ENCODE measurements around the gene ITIH5. TPM values are rescaled to one million over a fixed set of nuclear protein-coding genes. Genes with fewer than 3 reads are reported as not detected.
"Not testable (repeated sequence)": the region's sequence is repeated elsewhere in the genome, so short reads cannot be mapped to it uniquely, and the experiment has no call there.

ITIH5 gene
- total and polyA plus RNA-seq, 2 donors (not counting 1 experiment from before 2014, with no cell fraction given): 0.22 to 12.4 TPM

- Histone ChIP-seq H2AFZ (ENCODE audit: low read length) (no peak overlapping the region), H3K4me3 (replicated peaks in 1 of 4; ENCODE audit: control extremely low read depth in 1 of 4, insufficient read depth in 1 of 4, low read depth in 3 of 4, low read length in 4 of 4) (no peak overlapping the region), H4K20me1 (ENCODE audit: control insufficient read depth, extremely low read depth, insufficient read depth, low read length) (no peaks in the 10 kb centered on the region), H3K27ac (ENCODE audit: insufficient read depth, low read length) (no peak overlapping the region), H3K27me3 (ENCODE audit: control insufficient read depth, insufficient read depth, low read length) (peaks cover 12% of the 10 kb centered on the region), H3K4me1 (ENCODE audit: control insufficient read depth, extremely low read depth, insufficient read depth, low read length) (no peaks in the 10 kb centered on the region), H3K36me3 (ENCODE audit: control insufficient read depth, insufficient read depth, low read length) (no peaks in the 10 kb centered on the region), H3K4me2 (ENCODE audit: extremely low read depth, insufficient read depth, low read length) (no peak overlapping the region), H3K9ac (ENCODE audit: insufficient read depth, low read length) (no peak overlapping the region), H3K9me3 (ENCODE audit: control insufficient read depth, insufficient read depth, low read depth, low read length) (no peaks in the 10 kb centered on the region), H3K79me2 (ENCODE audit: control insufficient read depth, insufficient read depth, low read length) (no peaks in the 10 kb centered on the region)
- no peak for DNase-seq (ENCODE audit: low read depth in 2 of 2)
- TF ChIP-seq CTCF (conservative IDR thresholded peaks at IDR 0.05 in 1 of 2, IDR thresholded peaks at IDR 0.05 in 1 of 2; ENCODE audit: low read depth in 1 of 2, low read length in 2 of 2) (no peak), EZH2 (IDR thresholded peaks at IDR 0.05; ENCODE audit: low read length, missing control alignments) (no peak)
Measured at GRCh38 chr10:7662522-7662921, 4.2 kb downstream of the ITIH5 start.

- H3K4me2 ChIP-seq (ENCODE audit: extremely low read depth, insufficient read depth, low read length): no peak overlapping the region
Measured at GRCh38 chr10:7659560-7659959, 7.2 kb downstream of the ITIH5 start.

GRCh38 chr10:7657552-7657951, 9.2 kb downstream of the ITIH5 start:
- TF ChIP-seq EZH2 (IDR thresholded peaks at IDR 0.05; ENCODE audit: low read length, missing control alignments) (no peak), CTCF (conservative IDR thresholded peaks at IDR 0.05 in 1 of 2, IDR thresholded peaks at IDR 0.05 in 1 of 2; ENCODE audit: low read depth in 1 of 2, low read length in 2 of 2) (no peak)
- Histone ChIP-seq H3K9ac (ENCODE audit: insufficient read depth, low read length) (no peak overlapping the region), H3K4me3 (replicated peaks in 1 of 4; ENCODE audit: control extremely low read depth in 1 of 4, insufficient read depth in 1 of 4, low read depth in 3 of 4, low read length in 4 of 4) (no peak overlapping the region), H3K36me3 (ENCODE audit: control insufficient read depth, insufficient read depth, low read length) (no peaks in the 10 kb centered on the region), H3K4me2 (ENCODE audit: extremely low read depth, insufficient read depth, low read length) (no peak overlapping the region), H4K20me1 (ENCODE audit: control insufficient read depth, extremely low read depth, insufficient read depth, low read length) (no peaks in the 10 kb centered on the region), H3K4me1 (ENCODE audit: control insufficient read depth, extremely low read depth, insufficient read depth, low read length) (no peaks in the 10 kb centered on the region), H3K79me2 (ENCODE audit: control insufficient read depth, insufficient read depth, low read length) (no peaks in the 10 kb centered on the region), H3K9me3 (ENCODE audit: control insufficient read depth, insufficient read depth, low read depth, low read length) (no peaks in the 10 kb centered on the region), H2AFZ (ENCODE audit: low read length) (no peak overlapping the region), H3K27ac (ENCODE audit: insufficient read depth, low read length) (no peak overlapping the region), H3K27me3 (ENCODE audit: control insufficient read depth, insufficient read depth, low read length) (no peaks in the 10 kb centered on the region)
- no peak for DNase-seq (ENCODE audit: low read depth in 2 of 2)

More at GRCh38 chr10:7659560-7659959, 7.2 kb downstream of the ITIH5 start:
- H3K9me3 ChIP-seq (ENCODE audit: control insufficient read depth, insufficient read depth, low read depth, low read length): no peaks in the 10 kb centered on the region
- H3K9ac ChIP-seq (ENCODE audit: insufficient read depth, low read length): no peak overlapping the region
- no peaks in the 10 kb centered on the region for H3K36me3 ChIP-seq (ENCODE audit: control insufficient read depth, insufficient read depth, low read length)
- TF ChIP-seq CTCF (conservative IDR thresholded peaks at IDR 0.05 in 1 of 2, IDR thresholded peaks at IDR 0.05 in 1 of 2; ENCODE audit: low read depth in 1 of 2, low read length in 2 of 2): no peak
- no peak for TF ChIP-seq EZH2 (IDR thresholded peaks at IDR 0.05; ENCODE audit: low read length, missing control alignments)
- H3K4me1 ChIP-seq (ENCODE audit: control insufficient read depth, extremely low read depth, insufficient read depth, low read length): no peaks in the 10 kb centered on the region
- no peak overlapping the region for H3K27ac ChIP-seq (ENCODE audit: insufficient read depth, low read length)
- no peaks in the 10 kb centered on the region for H4K20me1 ChIP-seq (ENCODE audit: control insufficient read depth, extremely low read depth, insufficient read depth, low read length)
- H3K79me2 ChIP-seq (ENCODE audit: control insufficient read depth, insufficient read depth, low read length): no peaks in the 10 kb centered on the region
- peak in 1 of 2 donors; percentile 31 for DNase-seq (ENCODE audit: low read depth in 2 of 2)
- no peaks in the 10 kb centered on the region for H3K27me3 ChIP-seq (ENCODE audit: control insufficient read depth, insufficient read depth, low read length)
- H2AFZ ChIP-seq (ENCODE audit: low read length): no peak overlapping the region
- H3K4me3 ChIP-seq (replicated peaks in 1 of 4; ENCODE audit: control extremely low read depth in 1 of 4, insufficient read depth in 1 of 4, low read depth in 3 of 4, low read length in 4 of 4): no peak overlapping the region

- H3K9ac ChIP-seq (ENCODE audit: insufficient read depth, low read length); H3K9me3 ChIP-seq (ENCODE audit: control insufficient read depth, insufficient read depth, low read depth, low read length); H3K79me2 ChIP-seq (ENCODE audit: control insufficient read depth, insufficient read depth, low read length); H4K20me1 ChIP-seq (ENCODE audit: control insufficient read depth, extremely low read depth, insufficient read depth, low read length); H3K27me3 ChIP-seq (ENCODE audit: control insufficient read depth, insufficient read depth, low read length); H3K4me3 ChIP-seq (replicated peaks in 1 of 4; ENCODE audit: control extremely low read depth in 1 of 4, insufficient read depth in 1 of 4, low read depth in 3 of 4, low read length in 4 of 4); H2AFZ ChIP-seq (ENCODE audit: low read length); H3K4me1 ChIP-seq (ENCODE audit: control insufficient read depth, extremely low read depth, insufficient read depth, low read length); H3K4me2 ChIP-seq (ENCODE audit: extremely low read depth, insufficient read depth, low read length); H3K36me3 ChIP-seq (ENCODE audit: control insufficient read depth, insufficient read depth, low read length); DNase-seq (ENCODE audit: low read depth in 2 of 2); H3K27ac ChIP-seq (ENCODE audit: insufficient read depth, low read length): not testable (repeated sequence)
Measured at GRCh38 chr10:7657079-7657478, 9.7 kb downstream of the ITIH5 start.

Data from fibroblast of lung (primary cell).